Keratinocyte (primary cell): ENCODE results near the gene AGXT2.

Experiments
- EZH2 ChIP-seq: IDR thresholded peaks from one replicate; pipeline ENCODE4 v1.6.1; 2012; ENCODE audit warnings: inconsistent platforms, mild to moderate bottlenecking, low read length, moderate library complexity
- TF ChIP-seq, protein P1 (sequence below), 3 experiments: IDR thresholded peaks in 1 of 3; conservative IDR thresholded peaks in 1 of 3; optimal IDR thresholded peaks in 1 of 3; 2 replicates in 2 of 3; 3 replicates in 1 of 3; pipeline versions ENCODE3 to v1.5.1; 2011; ENCODE audit warnings: low read length in 3 of 3, mild to moderate bottlenecking in 3 of 3, moderate library complexity in 2 of 3, control low read depth in 1 of 3, inconsistent platforms in 1 of 3; ENCODE audit not compliant: insufficient read depth in 2 of 3; ENCODE audit errors: extremely low read depth in 1 of 3

DNA sequence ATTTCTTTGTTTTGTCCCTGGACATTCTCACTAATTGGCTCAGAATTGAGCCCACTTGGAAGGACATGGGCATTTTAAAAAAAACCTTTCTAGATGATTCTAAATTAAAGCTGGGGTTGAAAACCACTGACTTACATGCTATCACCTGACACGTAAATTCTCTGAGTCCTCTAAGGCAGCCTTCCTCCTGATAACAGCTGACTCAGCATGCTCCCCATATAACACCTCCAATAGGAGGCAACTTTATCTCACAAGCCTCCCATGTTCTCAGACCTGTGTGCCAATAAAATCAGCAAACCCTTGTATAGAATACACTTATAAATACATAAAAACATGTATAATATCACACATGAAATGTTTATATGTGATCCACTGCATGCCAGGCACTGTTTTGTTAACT is 49.2 kb upstream of the AGXT2 start:
- no peak for TF ChIP-seq EZH2
- TF ChIP-seq, protein P1, sequence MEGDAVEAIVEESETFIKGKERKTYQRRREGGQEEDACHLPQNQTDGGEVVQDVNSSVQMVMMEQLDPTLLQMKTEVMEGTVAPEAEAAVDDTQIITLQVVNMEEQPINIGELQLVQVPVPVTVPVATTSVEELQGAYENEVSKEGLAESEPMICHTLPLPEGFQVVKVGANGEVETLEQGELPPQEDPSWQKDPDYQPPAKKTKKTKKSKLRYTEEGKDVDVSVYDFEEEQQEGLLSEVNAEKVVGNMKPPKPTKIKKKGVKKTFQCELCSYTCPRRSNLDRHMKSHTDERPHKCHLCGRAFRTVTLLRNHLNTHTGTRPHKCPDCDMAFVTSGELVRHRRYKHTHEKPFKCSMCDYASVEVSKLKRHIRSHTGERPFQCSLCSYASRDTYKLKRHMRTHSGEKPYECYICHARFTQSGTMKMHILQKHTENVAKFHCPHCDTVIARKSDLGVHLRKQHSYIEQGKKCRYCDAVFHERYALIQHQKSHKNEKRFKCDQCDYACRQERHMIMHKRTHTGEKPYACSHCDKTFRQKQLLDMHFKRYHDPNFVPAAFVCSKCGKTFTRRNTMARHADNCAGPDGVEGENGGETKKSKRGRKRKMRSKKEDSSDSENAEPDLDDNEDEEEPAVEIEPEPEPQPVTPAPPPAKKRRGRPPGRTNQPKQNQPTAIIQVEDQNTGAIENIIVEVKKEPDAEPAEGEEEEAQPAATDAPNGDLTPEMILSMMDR (optimal IDR thresholded peaks at IDR 0.05 in 1 of 3, IDR thresholded peaks at IDR 0.05 in 1 of 3, conservative IDR thresholded peaks at IDR 0.05 in 1 of 3; ENCODE audit: extremely low read depth in 1 of 3, insufficient read depth in 2 of 3, low read length in 3 of 3) = no peak
